Liver (tissue), 9 donors: Measurements from ENCODE around the gene GPR22. TPM values are rescaled to one million over a fixed set of nuclear protein-coding genes. Genes with fewer than 3 reads are reported as not detected.

Experiments
- DNase-seq: peaks from one replicate; pipeline ENCODE4 v3.0.0-alpha.2; 2017; ENCODE audit warnings: low spot score
- H3K27ac ChIP-seq, 2 donors: one replicate each; pipeline ENCODE4 v1.7.0; 2013; ENCODE audit warnings: inconsistent platforms in 2 of 2, low read length in 2 of 2, control low read depth in 1 of 2, low read depth in 1 of 2, mild to moderate bottlenecking in 1 of 2
- H3K27me3 ChIP-seq, 4 donors: one replicate each; pipeline versions ENCODE4 v1.6.1 to v1.7.0; 2013; ENCODE audit warnings: low read length in 3 of 4, inconsistent platforms in 1 of 4, mild to moderate bottlenecking in 1 of 4, moderate library complexity in 1 of 4; ENCODE audit not compliant: control insufficient read depth in 4 of 4, insufficient read depth in 4 of 4
- H3K36me3 ChIP-seq, 4 donors: one replicate each; pipeline versions ENCODE4 v1.6.1 to v1.7.0; 2013; ENCODE audit warnings: low read length in 3 of 4, mild to moderate bottlenecking in 3 of 4, low read depth in 1 of 4, moderate library complexity in 1 of 4; ENCODE audit not compliant: control insufficient read depth in 4 of 4, insufficient read depth in 3 of 4
- H3K4me1 ChIP-seq, 4 donors: one replicate each; pipeline versions ENCODE4 v1.6.1 to v1.7.0; 2013; ENCODE audit warnings: low read length in 3 of 4, mild to moderate bottlenecking in 3 of 4, moderate library complexity in 1 of 4; ENCODE audit not compliant: control insufficient read depth in 4 of 4, insufficient read depth in 4 of 4
- H3K4me3 ChIP-seq, 3 donors: one replicate each; pipeline versions ENCODE4 v1.6.1 to v1.7.0; 2013; ENCODE audit warnings: low read length in 3 of 3, control low read depth in 1 of 3, low read depth in 1 of 3, mild to moderate bottlenecking in 1 of 3
- H3K9ac ChIP-seq, 2 donors: one replicate each; pipeline ENCODE4 v1.7.0; 2013; ENCODE audit warnings: low read length in 2 of 2, mild to moderate bottlenecking in 2 of 2, moderate library complexity in 2 of 2, control low read depth in 1 of 2, low read depth in 1 of 2
- H3K9me3 ChIP-seq, 4 donors: one replicate each; pipeline versions ENCODE4 v1.6.1 to v1.7.0; 2013; ENCODE audit warnings: low read length in 3 of 4; ENCODE audit not compliant: control insufficient read depth in 4 of 4
- ATF3 ChIP-seq: IDR thresholded peaks from 2 replicates; pipeline ENCODE4 v1.6.1; 2016; ENCODE audit warnings: antibody characterized with exemption
- EGR1 ChIP-seq, 2 donors: IDR thresholded peaks; 2 replicates each; pipeline ENCODE4 v1.6.1; 2016 to 2018; ENCODE audit warnings: antibody characterized with exemption in 2 of 2, low read depth in 2 of 2
- FOXA1 ChIP-seq: IDR thresholded peaks from 2 replicates; pipeline ENCODE4 v1.6.1; 2016; ENCODE audit warnings: antibody characterized with exemption
- FOXA2 ChIP-seq: IDR thresholded peaks from 2 replicates; pipeline ENCODE4 v1.6.1; 2016; ENCODE audit warnings: antibody characterized with exemption
- GABPA ChIP-seq, 2 donors: IDR thresholded peaks in 1 of 2; conservative IDR thresholded peaks in 1 of 2; 2 replicates each; pipeline ENCODE4 v1.6.1; 2016; ENCODE audit warnings: antibody characterized with exemption in 2 of 2, mild to moderate bottlenecking in 1 of 2, moderate library complexity in 1 of 2
- HNF4A ChIP-seq, 2 donors: conservative IDR thresholded peaks; 2 replicates each; pipeline ENCODE4 v1.6.1; 2016; ENCODE audit warnings: antibody characterized with exemption in 2 of 2, mild to moderate bottlenecking in 2 of 2
- HNF4G ChIP-seq: IDR thresholded peaks from 2 replicates; pipeline ENCODE4 v1.6.1; 2016; ENCODE audit warnings: antibody characterized with exemption
- JUND ChIP-seq, 2 donors: IDR thresholded peaks; 2 replicates each; pipeline ENCODE4 v1.6.1; 2016; ENCODE audit warnings: antibody characterized with exemption in 2 of 2
- MAX ChIP-seq: IDR thresholded peaks from 2 replicates; pipeline ENCODE4 v1.6.1; 2016; ENCODE audit warnings: antibody characterized with exemption
- NR2F2 ChIP-seq: IDR thresholded peaks from 2 replicates; pipeline ENCODE4 v1.6.1; 2016; ENCODE audit warnings: antibody characterized with exemption
- REST ChIP-seq: IDR thresholded peaks from 2 replicates; pipeline ENCODE4 v1.6.1; 2016; ENCODE audit warnings: antibody characterized with exemption, mild to moderate bottlenecking
- RXRA ChIP-seq, 2 donors: IDR thresholded peaks; 2 replicates each; pipeline ENCODE4 v1.6.1; 2017 to 2018; ENCODE audit warnings: antibody characterized with exemption in 2 of 2, mild to moderate bottlenecking in 1 of 2
- SP1 ChIP-seq: IDR thresholded peaks from 2 replicates; pipeline ENCODE4 v1.6.1; 2018; ENCODE audit warnings: antibody characterized with exemption, mild to moderate bottlenecking
- TAF1 ChIP-seq: conservative IDR thresholded peaks from 2 replicates; pipeline ENCODE4 v1.6.1; 2016; ENCODE audit warnings: antibody characterized with exemption, mild to moderate bottlenecking
- YY1 ChIP-seq: IDR thresholded peaks from 2 replicates; pipeline ENCODE4 v1.6.1; 2016; ENCODE audit warnings: antibody characterized with exemption, mild to moderate bottlenecking
- WGBS: extraction: QIAGEN DNeasy Blood & Tissue Kit; methylation state at CpG from one replicate; pipeline ENCODE4 v1.1.7; 2013; 5-methylcytosine and 5-hydroxymethylcytosine counted together
- polyA plus RNA-seq, 2 donors: library from polyadenylated mRNA; stranded (reverse) in 1 of 2; unstranded in 1 of 2; fragments of 200-250 nt in 1 of 2; fragments of >200 nt in 1 of 2; fragmentation: Nextera tagmentation in 1 of 2; extraction: Ambion mirVana in 1 of 2; gene quantifications; one replicate each; pipeline versions ENCODE4 v1.2.1 to v1.2.3, GENCODE V29; 2013 to 2015
- total RNA-seq, 2 donors: library from RNA; depleted of rRNA; stranded (reverse); fragments of >200 nt; gene quantifications; one replicate each; pipeline ENCODE4 v1.2.3, GENCODE V29; 2014
- TF ChIP-seq, protein P1 (sequence below): fragments of 150-350 bp; IDR thresholded peaks from 2 replicates; pipeline ENCODE4 v1.5.1; 2017; ENCODE audit warnings: improper control_type of control experiment, low read depth, low read length; ENCODE audit not compliant: missing input control
- TF ChIP-seq, protein P2 (sequence below): IDR thresholded peaks from 2 replicates; pipeline ENCODE4 v1.6.1; 2016; ENCODE audit warnings: antibody characterized with exemption
- donor health status: healthy.
- donor health status: healthy.
- donor health status: healthy.
- donor health status: healthy.
- donor health status: healthy.

GPR22 gene
- total and polyA plus RNA-seq, 4 donors: 2.1 TPM; not detected in 3

DNA sequence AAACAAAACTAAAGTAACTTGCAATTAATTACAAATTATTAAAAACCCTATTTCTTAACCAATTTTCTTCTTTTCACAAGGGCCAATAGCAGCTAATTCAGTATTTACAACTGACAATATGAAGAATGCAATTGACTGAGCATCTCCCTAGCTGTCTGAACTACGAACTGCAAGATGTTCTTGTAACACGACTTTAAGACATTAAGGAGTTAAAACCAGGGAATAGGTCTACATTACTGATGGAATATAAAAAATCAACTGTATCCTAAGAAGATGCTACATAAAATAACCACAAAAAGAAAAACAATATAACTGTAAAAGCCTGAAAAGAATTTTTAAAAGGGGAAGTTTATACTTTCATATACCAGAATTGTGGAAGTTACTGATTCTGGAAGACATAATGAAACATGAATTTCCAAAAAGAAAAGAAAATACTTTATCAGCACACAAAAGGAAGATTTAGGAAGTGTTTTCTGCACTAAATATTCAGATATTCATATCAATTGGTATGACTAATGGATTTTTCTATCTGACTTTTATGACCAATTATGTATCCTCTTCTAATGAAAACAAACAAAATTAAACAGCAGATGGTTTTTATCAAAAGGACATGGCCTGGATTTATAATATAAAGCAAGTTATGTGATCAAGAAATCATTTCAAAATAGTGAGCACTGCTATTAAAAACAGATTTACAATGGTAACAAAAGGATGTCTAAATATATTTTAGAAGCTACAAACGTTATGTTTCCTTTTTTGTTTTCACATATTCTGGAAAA lies 1.6 kb downstream of the GPR22 start:
- Histone ChIP-seq H3K9ac (no peak overlapping the region), H3K36me3 (no peaks in the 10 kb centered on the region), H3K4me3 (no peak overlapping the region), H3K27ac (no peak overlapping the region), H3K4me1 (no peaks in the 10 kb centered on the region), H3K9me3 (no peaks in the 10 kb centered on the region), H3K27me3 (no peaks in the 10 kb centered on the region)
- TF ChIP-seq ATF3 (no peak), EGR1 (IDR thresholded peaks at IDR 0.05; ENCODE audit: low read depth in 2 of 2) (no peak), FOXA1 (no peak), NR2F2 (no peak), HNF4G (no peak), TAF1 (no peak), MAX (no peak), REST (no peak), FOXA2 (no peak), YY1 (no peak), SP1 (no peak), HNF4A (conservative IDR thresholded peaks at IDR 0.05) (no peak)
- TF ChIP-seq, protein P1, sequence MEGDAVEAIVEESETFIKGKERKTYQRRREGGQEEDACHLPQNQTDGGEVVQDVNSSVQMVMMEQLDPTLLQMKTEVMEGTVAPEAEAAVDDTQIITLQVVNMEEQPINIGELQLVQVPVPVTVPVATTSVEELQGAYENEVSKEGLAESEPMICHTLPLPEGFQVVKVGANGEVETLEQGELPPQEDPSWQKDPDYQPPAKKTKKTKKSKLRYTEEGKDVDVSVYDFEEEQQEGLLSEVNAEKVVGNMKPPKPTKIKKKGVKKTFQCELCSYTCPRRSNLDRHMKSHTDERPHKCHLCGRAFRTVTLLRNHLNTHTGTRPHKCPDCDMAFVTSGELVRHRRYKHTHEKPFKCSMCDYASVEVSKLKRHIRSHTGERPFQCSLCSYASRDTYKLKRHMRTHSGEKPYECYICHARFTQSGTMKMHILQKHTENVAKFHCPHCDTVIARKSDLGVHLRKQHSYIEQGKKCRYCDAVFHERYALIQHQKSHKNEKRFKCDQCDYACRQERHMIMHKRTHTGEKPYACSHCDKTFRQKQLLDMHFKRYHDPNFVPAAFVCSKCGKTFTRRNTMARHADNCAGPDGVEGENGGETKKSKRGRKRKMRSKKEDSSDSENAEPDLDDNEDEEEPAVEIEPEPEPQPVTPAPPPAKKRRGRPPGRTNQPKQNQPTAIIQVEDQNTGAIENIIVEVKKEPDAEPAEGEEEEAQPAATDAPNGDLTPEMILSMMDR: no peak
- 82% methylated on average over 3 of the region's 3 CpGs for WGBS
- DNase-seq: no peak

GRCh38 chr7:107472116-107472515 lies 2.3 kb downstream of the GPR22 start:
- Histone ChIP-seq H3K36me3 (no peaks in the 10 kb centered on the region), H3K27me3 (no peaks in the 10 kb centered on the region), H3K9me3 (no peaks in the 10 kb centered on the region), H3K4me1 (no peaks in the 10 kb centered on the region), H3K4me3 (no peak overlapping the region), H3K27ac (no peak overlapping the region), H3K9ac (no peak overlapping the region)
- 85% methylated on average over 3 of the region's 3 CpGs for WGBS
- no peak for DNase-seq
- TF ChIP-seq HNF4A (conservative IDR thresholded peaks at IDR 0.05) (no peak), FOXA2 (no peak), GABPA (IDR thresholded peaks at IDR 0.05 in 1 of 2, conservative IDR thresholded peaks at IDR 0.05 in 1 of 2) (no peak), EGR1 (IDR thresholded peaks at IDR 0.05; ENCODE audit: low read depth in 2 of 2) (no peak), RXRA (IDR thresholded peaks at IDR 0.05) (no peak), HNF4G (no peak), MAX (no peak), TAF1 (no peak), NR2F2 (no peak), SP1 (no peak), JUND (IDR thresholded peaks at IDR 0.05) (no peak), ATF3 (no peak)
- TF ChIP-seq, protein P2, sequence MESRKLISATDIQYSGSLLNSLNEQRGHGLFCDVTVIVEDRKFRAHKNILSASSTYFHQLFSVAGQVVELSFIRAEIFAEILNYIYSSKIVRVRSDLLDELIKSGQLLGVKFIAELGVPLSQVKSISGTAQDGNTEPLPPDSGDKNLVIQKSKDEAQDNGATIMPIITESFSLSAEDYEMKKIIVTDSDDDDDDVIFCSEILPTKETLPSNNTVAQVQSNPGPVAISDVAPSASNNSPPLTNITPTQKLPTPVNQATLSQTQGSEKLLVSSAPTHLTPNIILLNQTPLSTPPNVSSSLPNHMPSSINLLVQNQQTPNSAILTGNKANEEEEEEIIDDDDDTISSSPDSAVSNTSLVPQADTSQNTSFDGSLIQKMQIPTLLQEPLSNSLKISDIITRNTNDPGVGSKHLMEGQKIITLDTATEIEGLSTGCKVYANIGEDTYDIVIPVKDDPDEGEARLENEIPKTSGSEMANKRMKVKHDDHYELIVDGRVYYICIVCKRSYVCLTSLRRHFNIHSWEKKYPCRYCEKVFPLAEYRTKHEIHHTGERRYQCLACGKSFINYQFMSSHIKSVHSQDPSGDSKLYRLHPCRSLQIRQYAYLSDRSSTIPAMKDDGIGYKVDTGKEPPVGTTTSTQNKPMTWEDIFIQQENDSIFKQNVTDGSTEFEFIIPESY: no peak
